GM19043 (cell line): Measurements from ENCODE around the gene NLE1.
A peak's percentile ranks its signal among the peaks of the same experiment; 100 is the strongest.
"Not testable (repeated sequence)": the region's sequence is repeated elsewhere in the genome, so short reads cannot be mapped to it uniquely, and the experiment has no call there.

Source experiments
- ATAC-seq: cut with Tn5 transposase; IDR thresholded peaks from one replicate; pipeline ENCODE4 v1.9.1; 2021; ENCODE audit warnings: low read depth; ENCODE audit not compliant: unreplicated experiment

Gene NLE1

DNA sequence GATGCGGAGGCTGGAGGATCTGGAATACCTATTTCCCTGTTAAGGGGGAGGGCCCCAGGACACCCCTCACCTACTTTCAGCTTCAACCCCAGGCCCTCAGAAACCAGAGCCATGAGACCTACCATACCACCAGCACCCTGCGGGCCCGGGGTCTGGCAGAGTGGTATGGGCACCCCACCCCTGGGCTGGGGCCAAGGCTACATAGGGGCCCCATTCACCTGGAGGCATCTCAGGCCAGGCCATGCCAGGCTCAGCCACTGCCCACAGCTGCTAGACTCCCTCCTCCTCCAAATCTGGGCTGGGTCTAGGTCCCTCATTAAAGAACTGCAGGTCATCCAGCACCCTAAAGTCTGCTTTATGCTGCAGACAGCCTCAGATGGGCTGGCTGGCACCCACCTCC lies 11.7 kb downstream of the NLE1 start:
- ATAC-seq: no peak

DNA sequence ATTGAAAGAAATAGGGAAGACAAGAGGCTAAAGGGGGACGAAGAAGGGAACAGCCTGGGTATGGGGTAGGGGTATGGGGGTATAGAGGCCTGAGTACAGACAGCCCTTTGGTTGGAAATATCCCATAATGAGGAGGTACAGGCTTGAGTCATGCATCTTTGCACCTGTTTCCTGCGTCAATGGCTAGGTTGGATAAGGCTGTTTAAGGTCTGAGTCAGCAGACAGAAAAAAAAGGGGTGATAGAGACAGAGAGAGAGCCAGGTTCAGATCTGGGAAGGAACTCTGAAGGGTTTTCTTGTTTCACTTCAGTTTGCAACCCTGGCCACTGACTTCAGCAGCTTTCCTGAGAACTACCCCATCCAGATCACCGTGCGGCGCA lies 12.1 kb downstream of the NLE1 start:
- ATAC-seq: no peak

DNA sequence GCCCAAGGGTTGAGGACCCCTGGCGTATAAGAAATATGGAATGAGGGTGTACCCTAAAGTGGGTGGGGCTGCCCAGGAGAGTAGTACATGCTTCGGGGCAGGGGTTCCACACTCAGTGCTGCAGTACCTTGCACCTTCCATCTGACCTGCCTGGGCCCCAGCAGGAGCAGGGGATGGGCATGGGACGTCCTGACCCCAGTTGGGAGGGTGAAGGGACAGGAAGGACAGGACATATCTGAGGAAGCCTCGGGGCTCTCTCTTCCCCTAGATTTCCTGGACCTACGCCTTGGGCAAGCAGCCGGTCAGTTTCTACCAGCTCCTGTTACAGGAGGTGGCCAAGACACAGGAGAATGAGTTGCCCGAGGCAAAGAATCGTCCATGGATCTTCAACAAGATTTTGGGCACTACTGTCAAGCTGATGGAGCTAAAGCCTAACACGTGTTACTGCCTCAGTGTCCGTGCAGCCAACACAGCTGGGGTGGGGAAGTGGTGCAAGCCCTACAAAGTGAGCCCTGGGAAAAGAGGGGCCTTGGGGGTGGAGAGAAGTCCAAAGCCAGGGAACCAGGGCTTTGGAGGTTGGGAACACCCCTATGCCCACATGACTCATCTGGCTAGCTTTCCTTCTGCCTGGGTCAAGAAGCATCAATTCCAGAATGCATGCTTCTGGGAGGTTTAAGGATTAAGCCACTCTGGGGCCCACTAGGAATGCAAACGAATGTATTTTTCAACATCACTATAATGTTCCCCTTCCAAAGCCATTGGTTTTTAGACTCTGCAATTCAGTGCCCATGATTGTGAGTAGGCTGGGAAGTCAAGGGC lies 12.7 kb downstream of the NLE1 start:
- ATAC-seq: no peak

DNA sequence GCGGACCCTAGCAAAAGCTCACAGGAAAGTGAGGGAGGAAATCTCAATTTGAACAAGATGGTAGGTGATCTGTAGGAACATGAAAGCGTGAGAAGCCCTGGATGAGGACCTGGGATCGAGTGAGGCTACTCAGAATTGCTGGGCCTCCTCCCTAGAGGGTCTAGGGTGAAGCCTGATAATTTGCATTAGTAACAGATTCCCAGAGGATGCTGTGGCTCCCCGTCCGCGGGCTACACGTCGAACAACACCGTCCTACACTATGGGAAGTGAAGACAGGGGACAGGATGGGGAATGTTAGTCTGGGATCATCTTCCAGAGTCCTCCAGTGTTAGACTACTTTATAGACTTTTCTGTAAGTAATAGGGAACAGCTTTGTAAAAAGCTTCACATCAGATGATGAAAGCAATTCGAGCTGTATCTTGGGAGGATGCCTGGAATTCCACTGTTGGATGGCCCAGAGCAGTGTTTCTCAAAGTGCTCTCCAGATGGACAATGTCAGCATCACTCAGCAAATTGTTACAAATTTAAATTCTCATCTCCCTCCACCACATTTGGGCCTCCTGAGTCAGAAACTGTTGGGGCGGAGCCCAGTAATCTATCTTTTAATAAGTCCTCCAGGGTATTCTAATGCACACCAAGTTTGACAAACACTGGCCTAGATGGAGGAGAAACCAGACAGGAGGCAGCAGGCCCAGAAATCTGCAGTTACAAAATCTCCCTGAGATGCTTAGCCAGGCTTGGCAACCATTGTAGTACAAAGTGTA lies 14.2 kb downstream of the NLE1 start:
- no peak for ATAC-seq

DNA sequence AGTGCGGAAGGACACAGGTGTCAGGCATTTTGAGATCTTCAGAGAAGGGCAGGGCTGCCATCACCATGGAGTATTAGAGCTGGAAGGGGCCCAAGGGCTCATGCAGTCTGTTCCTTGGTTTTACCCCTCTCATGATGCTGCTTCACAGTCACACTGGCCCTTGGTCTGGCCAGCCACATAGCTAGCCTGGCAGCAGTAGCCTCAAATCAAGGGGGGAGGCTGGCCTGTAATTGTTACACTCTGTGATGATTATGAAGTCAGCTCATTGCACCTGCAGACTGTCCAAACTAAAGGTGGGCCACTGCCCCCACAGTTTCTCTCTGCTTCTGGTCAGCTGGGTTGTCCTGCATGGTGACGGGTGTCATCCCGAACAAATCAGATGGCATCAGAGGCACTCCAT lies 20.8 kb downstream of the NLE1 start, which contains the start of gene FNDC8:
Gene FNDC8, plus strand, starts transcription at position 301 of the 400 bp plus-strand sequence. Its CDS starts 79 bp downstream, at position 380.
- no peak for ATAC-seq

DNA sequence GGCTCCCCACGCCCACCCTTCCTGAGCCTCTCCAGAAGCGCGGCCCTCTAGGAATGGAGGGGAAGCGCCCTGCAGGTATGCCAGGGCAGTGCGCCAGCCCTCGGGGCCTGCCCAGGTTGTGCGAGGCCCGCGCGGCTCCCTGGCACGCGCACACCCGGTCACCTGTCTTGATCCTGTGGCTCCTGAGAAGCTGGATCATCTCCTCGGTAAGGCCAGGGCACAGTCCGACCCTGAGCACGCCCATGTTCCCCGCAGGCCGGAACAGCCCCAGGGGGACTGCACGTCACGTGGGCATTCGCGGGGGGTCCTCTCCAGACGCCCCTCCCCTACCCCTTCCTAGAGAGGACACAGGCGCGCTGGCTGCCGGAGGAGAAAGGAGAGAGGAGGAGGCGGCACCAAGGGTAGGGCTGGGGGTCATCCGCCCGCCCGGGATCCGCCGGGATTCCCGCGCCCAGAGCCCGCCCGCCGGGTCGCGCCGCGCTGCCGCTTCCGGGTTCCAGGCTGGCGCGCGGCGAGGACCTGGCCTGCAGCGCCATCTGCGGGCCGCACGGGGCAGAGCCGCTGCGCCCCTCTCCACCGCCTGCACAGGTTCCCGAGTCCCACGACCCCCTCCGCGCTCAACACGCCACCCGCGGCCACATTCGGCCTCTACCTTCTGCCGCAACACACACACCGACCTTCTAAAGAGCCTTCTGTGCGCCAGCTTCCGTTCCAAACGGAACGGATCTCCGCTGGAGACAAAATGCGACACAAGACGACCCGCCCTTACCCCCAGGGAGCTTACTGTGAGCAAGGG lies 22.5 kb downstream of the NLE1 start, which contains the start of gene RAD51D:
Gene RAD51D, minus strand, starts transcription at position 491 of the 796 bp plus-strand sequence. Its CDS starts 247 bp downstream, at position 244.
- peak; percentile 72 for ATAC-seq

DNA sequence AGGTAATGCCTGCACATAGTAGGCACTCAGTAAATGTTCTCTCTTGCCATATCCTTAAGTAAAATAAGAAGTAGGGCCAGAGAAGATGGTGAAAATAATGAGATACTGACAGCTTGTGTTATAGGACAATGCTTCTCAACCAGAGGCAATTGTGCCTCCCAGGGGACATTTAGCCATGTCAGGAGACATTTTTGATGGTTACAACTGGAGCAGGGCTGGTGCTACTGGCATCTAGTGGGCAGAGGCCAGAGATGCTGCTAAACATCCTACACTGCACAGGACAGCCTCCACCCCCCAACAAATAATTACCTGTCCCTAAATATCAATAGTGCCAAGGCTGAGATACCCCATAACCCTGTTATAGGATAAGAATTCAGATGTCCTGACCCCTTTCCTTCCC lies 24.1 kb downstream of the NLE1 start:
- ATAC-seq: no peak

DNA sequence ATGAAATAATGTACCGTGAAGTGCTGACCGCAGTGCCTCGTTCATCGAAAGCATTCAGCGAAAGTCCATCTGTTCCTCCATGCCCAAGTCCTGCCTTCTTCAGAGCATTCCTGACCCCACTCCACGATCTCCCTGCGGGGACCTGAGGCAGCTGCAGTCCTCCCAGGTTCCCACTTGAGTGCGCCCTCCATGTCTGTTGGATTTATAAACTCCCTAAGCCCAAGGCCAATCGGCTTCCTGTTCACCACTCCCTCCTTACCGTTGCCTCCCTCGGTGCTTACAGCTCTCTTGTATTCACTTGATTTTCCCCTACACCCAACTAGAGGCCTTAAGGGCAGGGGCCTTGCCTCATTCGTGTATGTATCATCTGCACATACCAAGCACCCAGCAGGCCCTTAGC lies 25.3 kb downstream of the NLE1 start:
- ATAC-seq: no peak

DNA sequence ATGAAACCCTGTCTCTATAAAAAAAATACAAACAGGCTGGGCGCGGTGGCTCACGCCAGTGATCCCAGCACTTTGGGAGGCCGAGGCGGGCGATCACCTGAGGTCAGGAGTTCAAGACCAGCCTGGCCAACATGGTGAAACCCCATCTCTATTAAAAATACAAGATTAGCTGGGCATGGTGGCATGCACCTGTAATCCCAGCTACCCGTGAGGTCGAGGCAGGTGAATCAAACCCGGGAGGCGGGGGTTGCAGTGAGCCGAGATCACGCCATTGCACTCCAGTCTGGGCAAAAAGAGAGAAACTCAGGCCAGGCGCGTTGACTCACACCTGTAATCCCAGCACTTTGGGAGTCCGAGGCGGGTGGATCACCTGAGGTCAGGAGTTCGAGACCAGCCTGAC lies 31.3 kb downstream of the NLE1 start:
- ATAC-seq: not testable (repeated sequence)

DNA sequence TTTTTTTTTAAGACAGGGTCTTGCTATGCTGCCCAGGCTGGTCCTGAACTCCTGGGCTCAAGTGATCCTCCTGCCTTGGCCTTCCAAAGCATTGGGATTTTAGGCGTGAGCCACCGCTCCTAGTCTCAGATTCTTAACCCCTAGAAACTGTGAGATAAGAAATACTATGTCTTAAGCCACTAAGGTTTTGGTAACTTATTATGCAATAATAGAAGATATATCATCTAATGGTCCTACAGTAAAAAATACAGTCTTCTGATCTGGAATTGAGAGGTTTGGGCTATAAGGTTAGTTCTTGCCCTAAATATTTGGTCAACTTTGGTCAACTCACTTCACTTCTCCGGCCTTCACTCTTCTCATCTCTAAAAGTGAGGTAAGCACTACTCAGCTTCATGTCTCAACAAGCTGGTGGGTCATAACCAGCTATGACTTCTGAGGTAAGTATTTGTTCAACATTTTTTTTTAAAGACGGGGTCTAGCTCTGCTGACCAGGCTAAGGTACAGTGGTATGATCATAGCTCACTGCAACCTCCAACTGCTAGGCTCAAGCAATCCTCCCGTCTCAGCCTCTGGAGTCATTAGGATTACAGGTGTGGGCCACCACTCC lies 37.2 kb downstream of the NLE1 start:
- no peak for ATAC-seq

DNA sequence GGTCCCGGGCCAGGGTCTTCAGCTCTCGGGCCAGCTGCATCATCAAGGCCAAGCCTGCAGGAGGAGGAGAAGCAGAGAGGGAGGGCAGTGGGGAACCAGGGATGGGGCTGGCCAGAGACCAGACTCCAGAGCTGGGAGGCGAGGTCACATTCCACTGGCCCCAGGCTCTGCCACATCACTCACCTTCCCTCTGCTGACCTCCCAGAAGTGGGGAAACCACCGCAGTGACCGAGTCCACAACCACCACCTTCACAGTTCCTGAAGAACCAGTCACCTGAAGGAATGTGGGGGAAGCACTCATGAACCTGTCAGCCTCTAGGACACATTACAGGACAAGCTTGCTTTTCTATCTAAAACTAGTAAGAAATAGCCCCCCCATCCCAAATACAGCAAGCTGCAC lies 38.8 kb downstream of the NLE1 start:
- no peak for ATAC-seq

DNA sequence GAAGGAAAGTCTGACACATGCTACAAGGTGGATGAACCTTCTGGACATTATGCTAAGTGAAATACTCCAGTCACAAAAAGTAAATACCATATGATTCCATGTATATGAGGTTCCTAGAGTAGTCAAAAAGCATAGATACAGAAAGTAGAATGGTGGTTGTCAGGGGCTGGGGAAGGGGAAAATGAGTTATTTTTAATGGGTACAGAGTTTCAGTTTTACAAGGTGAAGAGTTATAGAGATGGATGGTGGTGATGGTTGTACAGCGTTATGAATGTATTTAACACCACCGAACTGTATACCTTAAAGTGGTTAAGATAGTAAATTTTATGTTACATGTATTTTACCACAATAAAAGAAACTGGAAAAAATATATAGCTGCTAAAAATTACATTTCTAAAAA lies 40.4 kb downstream of the NLE1 start:
- no peak for ATAC-seq

DNA sequence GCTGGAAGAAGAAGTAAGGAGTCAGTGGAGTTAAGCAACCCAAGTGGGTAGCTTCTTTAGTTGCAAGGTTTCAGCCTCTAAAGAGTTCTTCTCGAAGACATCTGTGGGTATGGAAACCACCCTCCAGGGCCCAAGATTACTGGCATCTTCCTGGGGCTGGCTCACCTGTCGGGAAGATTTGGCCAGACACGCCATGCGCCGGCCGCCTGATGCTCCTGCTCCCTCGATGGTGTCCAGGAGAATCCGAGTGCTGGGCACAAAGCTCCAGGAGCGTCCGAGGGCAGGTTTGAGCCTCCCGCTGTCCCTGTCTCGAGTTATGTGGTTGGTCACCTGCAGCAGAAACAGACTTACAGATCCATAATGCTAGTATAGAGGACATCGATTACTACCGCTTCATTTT lies 41.1 kb downstream of the NLE1 start:
- ATAC-seq: no peak

DNA sequence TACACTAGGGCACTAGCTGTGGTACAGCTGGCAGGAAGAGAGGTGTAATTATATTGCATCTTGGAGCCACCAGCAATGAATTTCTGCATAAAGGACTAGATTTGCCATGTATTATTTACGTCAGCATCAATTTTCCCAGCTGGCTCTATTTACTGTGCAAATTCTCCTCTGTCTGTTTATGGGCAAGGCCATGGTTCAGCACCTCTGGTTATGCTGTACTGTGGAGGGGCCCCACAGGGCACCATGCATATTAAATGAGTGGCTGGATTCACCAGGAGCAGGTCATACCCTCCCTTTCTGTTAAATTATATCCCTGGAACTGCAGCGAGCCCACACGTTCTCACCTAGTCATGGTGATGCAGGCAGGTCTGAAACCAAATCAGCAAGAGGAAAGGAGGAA lies 42.2 kb downstream of the NLE1 start:
- no peak for ATAC-seq

DNA sequence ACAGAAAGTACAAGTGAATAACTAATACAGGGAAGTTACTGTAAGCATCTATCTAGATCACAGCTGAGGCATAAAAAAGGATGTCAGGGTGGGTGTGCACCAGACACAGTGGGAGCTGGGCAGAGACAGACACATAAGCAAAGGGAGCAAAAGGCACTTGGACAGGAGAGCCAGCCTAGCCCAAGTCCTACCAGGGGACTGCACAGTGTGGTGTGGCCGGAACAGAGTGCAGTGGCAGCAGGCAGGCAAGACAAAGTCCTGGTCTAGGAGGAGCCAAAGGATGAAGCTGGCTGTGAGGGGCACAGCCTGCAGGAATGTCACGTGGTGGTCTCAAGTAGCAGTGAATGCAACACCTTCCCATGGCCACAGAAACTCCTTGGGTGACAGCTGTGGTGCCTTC lies 44.3 kb downstream of the NLE1 start:
- no peak for ATAC-seq

DNA sequence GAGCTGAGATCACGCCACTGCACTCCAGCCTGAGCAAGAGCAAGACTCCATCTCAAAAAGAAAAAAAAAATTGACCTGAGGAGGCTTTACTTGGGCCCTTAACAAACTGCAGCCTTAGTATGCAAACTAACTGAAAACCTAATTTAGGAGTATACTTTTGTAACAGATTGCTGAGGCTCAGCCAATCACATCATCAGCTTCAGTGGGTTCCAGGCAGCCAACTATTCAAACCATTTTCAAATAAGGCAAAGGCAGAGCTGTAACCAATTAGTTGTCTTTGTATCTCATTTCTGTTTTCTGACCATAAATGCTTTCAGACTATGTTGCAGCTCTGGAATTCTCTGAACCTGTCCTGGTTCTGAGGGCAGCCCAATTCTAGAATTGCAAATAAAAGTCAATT lies 46.4 kb downstream of the NLE1 start:
- ATAC-seq: no peak

DNA sequence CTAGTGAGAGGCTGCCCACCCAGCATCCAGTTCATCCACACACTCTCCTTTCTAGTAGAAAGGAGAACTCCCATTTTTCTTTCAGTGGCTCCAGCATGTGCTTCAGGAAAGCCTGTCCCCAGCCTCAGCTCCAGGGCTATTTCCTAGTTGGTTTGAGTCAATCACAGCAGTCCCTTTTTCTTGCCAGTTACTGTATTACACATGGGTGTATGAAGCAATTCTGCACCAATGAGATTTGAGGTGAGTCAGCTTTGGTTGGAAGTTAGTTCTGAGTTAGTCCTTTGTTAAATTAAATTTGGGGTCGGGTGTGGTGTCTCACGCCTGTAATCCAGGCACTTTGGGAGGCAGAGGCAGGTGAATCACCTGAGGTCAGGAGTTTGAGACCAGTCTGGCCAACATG lies 47.2 kb downstream of the NLE1 start:
- no peak for ATAC-seq

DNA sequence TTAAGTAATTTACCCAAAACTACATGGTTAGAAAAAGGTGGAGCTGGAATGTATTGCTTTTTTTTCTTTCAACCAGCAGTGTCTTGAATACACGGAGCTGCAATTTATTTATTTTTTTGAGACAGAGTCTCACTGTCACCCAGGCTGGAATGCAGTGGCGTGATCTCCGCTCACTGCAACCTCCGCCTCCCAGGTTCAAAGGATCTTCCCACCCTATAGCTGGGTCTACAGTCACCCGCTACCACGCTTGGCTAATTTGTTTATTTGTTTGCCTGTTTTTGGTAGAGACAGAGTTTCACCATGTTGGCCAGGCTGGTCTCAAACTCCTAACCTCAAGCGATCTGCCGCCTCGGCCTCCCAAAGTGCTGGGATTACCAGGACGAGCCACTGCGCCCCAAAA lies 51.4 kb downstream of the NLE1 start:
- ATAC-seq: not testable (repeated sequence)

DNA sequence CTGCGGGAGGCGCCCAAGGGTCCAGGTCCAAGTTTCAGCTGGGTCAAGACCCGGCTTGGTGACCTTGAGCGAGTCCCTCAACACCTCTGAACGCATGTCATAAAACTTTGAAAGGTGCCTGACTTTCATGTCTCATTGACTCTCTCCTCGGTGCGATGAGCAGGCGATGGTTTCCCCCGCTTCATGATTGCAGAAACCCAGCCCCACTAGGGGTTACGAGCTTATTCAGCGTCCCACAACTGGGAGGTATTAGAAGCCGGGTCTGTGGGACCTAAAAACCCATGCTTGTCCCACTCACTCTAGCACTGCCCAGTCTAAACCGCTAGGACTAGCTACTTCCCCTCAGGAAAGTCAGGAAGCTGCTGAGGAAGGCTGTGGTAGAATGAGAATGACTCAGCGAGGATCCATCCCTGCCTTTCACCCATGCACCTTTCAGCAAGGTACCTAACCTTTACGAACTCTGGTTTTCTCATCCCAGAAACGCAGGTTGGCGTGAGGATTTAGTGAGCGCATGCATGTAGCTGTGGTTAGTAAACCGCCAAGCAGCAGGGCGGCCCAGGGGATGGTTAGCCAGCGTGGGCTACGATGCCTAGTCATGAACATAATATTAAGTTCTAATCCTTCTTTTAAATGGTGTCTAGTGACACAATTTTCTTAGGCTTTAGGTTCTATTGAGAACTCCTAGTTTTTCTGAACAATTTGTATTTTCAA lies 52.4 kb downstream of the NLE1 start:
- ATAC-seq: peak; percentile 14
